GM18502 (cell line): ENCODE measurements around the gene SH3BP5.
A peak's percentile ranks its signal among the peaks of the same experiment; 100 is the strongest.

Source experiments
- ATAC-seq: cut with Tn5 transposase; IDR thresholded peaks from one replicate; pipeline ENCODE4 v1.9.1; 2021; ENCODE audit warnings: mild to moderate bottlenecking; ENCODE audit not compliant: unreplicated experiment, poor library complexity

The SH3BP5 gene

DNA sequence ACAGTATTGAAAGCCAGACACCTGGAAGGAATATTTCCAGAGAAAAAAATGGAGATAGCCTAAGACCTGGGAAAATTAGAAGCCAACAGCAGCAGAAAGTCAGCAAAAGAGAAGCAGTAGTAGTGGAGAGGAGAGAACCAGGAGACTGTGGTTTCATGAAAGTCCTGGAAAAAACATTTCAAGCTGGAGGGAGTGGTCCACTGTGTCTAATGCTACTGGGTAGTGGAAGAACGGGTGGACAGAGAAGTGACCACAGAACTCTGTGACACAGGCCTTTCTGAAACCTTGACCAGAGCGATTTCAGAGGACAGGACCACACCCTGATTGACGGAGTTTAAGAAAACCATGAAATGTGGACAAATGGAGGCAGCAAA, 15.3 kb upstream of the SH3BP5 start:
- ATAC-seq, result no peak

DNA sequence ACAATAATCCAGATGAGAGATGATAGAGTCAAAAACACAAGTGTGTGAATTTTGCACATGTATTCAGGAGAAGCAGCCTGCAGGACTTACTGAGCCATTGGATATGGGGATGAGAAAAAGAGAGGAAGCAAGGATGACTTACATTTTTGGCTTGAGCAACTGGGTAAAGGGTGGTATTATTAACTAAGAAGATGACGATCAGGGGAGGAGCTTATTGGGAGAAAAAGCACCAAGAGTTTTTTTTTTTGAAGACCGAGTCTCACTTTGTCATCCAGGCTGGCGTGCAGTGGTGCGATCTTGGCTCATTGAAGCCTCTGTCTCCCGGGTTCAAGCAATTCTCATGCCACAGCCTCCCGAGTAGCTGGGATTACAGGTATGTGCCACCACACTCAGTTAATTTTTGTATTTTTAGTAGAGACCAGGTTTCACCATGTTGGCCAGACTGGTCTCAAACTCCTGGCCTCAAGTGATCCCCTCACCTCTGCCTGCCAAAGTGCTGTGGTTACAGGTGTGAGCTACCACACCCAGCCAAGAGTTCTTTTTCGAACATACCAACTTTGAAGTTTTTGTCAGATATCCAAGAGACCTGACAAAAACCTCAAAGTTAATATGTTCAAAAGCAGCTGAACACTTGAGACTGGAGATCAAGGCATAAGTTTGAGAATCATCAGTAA, 14.8 kb upstream of the SH3BP5 start:
- ATAC-seq, result no peak

DNA sequence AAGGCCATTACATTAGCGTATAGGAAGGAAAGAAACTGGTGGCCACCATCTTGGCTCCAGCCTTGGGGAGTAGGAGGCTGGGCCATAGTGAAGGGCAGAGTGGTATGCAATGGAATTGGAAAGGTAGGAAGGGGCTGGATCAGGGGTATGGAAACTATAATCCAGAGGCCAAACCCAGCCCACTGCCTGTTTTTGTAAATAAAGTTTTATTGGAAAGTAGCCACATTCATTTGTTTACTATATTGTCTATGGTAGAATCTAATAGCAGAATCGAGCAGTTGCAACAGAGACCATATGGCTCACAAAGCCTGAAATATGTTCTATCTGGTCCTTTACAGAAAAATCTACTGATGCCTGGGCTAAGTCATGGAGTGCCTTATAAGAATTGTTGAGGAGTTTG, 14.1 kb upstream of the SH3BP5 start:
- no peak for ATAC-seq

DNA sequence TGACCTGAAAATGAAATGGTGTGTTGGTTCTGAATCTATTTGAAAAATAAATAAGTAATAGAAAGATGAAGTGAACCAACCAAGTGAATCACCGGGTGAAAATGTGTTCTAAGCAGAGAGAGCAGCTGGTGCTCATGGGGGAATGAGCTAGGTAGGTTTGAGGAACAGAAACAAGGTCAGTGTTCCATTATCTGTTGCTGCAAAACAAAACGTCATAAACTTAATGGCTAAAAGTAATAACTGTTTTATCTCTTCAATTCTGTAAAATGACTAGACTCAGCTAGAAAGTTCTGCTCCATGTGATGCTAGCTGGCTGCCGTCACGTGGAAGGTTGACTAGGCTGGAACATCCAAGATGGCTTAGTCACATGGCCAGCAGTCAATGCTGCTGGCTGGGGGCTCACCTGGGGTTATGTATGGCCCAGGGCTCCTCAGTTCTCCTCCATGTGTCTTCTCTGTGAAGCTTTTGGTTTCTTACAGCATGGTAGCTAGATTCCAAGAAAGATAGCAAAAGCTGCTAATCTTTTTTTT, 13.3 kb upstream of the SH3BP5 start:
- peak; percentile 84 for ATAC-seq

DNA sequence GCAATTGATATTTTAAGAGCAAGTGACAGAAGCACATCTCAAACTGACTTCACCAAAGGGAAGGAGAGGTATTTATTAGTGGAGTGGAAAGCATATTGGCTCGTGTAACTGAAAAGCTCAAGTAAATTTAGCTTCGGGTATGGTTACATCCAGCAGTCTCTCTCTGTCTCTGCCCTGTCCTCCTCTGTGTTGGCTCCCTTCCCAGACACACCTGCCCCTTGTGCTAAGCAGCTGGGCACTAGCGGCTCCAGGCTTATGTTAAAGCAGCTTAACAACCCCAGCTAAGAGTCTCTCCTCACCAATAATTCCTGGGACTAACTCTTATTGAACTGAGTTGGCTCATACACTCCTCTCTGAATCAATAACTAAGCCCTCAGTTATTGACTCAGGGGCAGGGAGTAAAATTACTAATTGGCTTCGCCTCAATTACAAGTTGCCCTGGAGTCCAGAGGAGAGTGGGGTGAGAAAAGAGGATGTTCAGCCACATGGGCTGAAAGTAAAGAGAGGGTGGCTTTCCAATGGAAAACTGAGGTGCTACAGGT, 12.8 kb upstream of the SH3BP5 start:
- ATAC-seq, result peak; percentile 49

DNA sequence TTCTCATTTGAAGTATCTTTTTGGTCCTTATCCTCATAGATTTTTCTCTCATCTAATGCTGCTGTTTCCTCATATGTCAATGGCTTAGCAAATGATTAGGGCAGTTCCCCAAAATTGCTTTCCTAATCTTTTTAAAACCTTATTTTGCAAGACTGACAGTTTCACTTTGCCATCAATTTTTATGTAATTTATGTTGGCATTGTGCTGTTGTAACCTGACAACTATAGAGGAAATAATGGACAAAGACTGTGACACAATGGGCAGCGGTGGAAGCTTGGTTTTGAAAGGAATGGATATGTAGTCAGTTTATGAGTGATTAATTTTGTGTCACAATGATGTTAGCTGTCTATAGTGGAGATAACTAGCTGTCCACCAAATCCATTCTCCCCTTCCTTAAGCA, 10.6 kb upstream of the SH3BP5 start:
- no peak for ATAC-seq

DNA sequence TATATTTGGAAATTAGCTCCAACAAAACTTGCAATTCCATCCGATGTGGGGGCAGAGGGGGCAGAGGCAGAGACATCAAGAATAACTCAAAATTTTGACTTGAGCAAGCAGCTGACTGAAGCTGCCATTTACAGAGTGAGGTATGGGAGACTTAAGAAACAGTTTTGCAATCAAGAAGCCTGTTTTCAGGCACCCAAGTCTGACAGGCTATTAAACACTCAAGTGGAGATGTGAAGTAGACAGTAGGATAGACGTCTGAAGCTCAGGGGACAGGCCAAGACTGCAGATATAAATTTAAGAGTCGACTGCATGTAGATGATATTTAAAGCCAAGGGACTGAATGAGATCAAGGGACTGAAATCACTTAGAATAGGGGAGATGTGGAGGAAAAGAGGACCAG, 9.9 kb upstream of the SH3BP5 start:
- ATAC-seq, result no peak

DNA sequence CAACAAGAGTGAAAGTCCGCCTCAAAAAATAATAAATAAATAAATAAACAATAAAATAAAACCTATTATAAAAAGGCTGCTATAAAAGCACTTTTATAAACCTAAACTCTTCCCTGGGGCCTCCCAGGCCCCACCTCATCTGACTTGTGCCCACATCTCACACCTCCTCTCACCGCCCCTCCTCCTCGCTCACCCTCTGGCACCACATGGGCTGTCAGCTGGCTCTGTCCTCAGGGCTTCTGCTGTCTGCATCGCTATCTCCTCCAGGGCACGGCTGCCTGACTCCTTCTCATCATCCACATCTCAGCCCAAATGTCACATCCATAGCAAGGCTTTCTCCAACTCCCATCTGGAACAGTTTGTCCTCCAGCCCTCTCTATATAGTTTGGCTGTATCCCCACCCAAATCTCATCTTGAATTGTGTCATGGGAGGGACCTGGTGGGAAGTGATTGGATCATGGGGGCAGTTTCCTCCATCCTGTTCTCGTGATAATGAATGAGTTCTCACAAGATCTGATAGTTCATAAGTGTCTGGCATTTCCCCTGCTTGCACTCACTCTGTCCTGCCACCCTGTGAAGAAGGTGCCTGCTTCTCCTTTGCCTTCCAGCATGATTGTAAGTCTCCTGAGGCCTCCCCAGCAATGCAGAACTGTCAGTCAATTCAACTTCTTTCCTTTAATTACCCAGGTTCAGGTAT, 8.8 kb upstream of the SH3BP5 start:
- ATAC-seq, result no peak

DNA sequence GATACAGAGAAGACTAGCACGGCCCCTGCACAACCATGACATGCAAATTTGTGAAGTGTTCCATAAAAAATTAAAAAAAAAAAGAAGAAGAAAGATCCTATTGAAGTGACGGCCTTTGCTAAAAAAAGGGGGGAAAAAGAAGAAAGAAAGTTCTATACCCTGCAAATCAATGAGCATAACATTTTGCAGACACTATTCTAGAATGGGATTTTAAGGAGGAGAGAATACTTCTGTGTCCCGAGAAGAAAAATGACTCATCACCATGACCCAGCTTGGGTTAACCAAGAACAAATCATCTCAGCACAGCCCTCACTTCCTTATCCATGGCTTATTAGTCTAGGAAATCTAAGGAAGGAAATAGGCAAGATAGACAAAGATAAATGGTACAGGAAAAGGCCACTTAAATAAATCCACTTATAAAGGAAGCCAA, 7.4 kb upstream of the SH3BP5 start:
- no peak for ATAC-seq

DNA sequence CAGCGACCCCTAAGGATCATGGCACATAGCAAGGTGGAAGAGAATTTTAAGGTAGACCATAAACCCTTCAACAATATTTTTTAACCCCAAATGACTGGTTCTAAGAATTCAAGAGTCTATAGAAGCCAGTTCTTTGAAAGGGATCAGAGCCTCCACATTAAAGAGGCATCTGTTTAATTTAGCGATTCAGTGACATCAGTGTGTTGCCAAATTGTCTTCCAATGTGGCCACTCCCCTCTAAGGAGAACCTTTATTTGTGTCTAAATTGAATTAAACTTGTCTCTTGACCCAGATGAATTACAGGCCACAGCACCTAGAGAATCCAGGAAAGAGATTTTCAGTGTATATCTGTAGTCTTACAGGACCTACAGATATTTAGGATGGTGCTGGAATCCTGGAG, 6.6 kb upstream of the SH3BP5 start:
- ATAC-seq, result no peak

DNA sequence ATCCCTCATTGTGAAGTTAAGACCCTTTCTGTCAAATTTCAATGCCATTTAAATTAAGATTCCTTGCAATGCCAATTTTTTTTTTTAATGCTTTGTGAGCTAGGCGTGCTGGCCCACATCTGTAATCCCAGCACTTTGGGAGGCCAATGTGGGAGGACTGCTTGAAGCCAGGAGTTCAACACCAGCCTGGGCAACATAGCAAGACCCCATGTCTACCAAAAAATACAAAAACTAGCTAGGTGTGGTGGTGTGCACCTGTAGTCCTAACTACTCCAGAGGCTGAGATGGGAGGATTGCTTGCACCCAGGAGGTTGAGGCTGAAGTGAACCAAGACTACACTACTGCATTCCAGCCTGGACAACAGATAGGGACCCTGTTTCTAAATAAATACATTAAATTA, 5.6 kb upstream of the SH3BP5 start:
- ATAC-seq, result no peak

DNA sequence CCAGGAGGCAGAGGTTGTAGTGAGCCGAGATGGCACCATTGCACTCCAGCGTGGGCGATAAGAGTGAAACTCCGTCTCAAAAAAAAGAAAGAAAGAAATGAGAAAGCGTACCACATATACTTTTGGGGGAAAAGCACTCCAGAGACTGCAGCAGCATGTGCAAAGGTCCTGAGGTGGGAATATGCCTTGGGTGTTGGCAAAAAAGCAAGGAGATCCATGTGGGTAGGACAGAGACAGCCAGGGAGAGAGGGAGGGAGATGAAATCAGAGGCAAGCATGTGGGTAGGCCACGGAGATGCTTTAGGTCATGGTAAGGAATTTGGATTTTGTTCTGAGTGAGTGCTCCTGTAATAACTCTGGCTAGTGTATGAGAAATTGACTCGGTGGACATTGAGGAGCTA, 3.7 kb upstream of the SH3BP5 start:
- ATAC-seq, result no peak

DNA sequence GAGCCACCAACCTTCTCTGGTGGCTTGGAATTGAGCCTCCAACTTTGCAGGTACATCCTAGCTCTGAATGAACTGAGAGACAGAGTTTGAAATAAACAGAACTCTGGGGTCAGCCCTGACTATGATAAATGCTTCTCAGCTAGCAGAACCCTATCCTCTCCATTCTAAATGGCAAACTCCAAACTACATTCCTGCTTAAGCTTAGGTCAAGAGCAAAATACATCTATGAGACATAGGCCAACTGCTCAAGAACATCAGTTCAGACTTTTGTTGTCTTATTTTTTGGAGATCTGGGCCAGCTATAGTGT, 1.5 kb upstream of the SH3BP5 start:
- ATAC-seq, result no peak

DNA sequence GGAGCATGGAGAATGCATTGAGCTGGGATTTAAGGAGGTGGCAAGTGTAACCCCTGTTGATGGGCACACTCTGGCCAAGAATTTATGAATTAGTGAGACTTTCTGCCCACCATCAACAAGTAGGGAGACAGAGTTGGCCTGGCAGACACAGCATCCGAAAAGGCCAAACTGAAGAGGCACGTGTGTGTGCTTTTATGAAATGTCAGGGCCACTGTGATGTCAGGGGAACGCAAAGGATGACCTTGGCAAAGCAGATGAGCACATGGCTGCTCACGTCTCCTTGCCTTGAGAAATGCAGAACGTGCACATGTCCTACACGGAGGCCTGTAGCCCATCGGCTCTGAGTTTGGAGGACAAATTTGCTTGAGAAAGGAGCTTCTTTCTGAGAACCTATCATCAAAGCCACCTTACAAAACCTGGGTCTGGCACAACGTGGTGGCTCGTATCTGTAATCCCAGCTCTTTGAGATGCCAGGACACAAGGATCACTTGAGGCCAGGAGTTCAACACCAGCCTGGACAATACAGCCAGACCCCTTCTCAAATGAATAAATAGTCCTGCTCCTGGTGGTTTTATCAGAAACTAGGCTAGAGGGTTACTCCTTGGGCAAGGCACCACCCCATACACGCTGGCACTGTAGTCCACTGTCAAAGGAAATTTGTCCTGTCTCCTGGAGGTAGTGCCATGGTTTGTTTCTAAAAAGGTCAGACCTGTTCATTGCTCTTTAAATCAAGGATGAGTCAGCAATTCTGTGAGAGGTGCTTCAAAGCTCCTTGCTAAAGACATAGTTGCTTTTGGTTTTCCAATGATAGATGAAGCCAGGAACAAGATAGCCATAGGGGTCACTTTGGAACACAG, 941 bp upstream of the SH3BP5 start:
- ATAC-seq, result no peak

DNA sequence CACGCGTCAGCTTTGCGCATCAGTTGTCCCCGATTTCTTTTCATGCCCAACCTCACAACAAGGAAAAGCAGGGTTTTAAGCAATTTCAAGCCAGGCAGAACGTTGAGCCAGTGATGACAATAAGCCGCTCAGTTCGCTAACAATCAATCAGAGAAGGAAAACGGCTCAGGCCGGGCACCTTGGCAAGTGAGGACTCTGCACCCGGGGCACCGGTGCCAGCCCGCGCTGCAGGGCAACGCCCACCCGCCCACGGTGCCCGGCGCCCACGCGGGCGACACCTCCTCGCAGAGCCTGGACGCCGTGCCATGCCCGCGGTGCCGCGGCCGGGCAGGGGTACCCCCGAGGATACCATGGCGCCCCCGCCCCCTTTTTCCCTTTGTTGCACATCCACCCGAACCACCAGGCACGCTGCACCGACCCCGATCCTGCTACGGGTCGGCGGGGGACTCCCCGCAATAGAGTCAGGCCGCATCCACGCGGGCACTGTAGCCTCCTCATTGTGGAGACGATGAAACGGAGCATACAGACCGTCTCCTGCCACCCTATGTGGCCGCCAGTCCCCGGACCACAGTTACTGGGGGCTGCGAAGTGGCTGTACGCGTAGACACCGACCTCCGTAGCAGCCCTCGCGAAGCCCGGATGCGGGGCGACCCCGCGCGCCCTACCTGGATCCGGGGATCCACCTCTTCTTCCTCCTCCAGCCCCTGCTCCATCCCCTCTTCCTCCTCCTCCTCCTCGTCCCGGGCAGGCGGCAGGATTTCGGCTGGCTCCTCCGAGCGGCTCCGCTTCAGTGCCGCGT, 581 bp downstream of the SH3BP5 start:
- peak; percentile 40 for ATAC-seq

DNA sequence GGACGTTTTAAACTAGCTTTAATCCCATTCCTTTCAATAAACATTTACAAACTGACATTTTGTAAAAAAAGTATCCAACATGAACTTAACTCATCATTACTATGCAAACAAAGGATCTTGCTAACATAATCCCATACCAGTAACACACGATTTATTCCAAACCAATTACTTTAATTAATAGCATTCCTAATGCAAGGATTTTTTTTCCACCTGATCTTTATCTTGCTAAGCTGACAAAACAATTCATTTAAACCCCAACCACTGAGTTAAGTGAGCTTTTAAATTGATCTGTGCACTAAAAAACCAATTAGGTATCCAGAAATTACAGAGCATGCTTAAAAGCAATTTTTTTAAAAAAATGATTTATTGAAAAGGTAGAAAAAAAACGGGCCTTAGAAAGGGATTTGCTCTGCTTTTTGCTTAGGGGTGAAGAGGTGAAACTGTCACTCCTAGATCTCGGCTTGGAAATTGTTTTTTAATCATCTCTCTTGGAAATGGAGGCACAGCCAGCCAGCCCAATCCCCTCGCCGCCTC, 1.2 kb downstream of the SH3BP5 start:
- no peak for ATAC-seq

DNA sequence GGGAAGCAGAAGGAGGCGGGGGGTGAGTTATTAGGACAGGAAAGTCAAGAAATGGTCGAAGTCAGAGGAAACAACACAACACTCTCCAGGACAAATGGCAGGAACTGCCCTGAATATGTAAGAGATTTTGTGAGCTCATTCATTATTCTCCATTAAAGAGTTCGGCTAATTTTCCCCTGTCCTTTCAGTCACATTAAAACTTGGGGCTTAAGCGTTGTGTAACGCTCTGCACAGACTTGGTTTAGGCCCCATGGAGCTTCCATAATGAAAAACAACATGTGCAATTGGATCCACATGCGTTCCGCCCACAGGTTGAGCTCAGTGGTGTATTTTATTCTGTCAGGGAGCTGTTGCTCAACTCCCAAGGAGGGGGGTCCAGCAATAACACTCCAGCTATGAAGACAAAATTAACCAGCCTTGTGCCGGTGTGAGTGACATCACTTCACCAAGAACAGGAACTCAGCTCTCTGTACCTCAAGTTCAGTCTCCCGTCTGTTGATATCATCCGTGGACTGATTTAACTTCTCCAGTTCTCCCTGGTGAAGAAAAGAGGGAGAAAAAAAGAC, 2.3 kb downstream of the SH3BP5 start:
- no peak for ATAC-seq

DNA sequence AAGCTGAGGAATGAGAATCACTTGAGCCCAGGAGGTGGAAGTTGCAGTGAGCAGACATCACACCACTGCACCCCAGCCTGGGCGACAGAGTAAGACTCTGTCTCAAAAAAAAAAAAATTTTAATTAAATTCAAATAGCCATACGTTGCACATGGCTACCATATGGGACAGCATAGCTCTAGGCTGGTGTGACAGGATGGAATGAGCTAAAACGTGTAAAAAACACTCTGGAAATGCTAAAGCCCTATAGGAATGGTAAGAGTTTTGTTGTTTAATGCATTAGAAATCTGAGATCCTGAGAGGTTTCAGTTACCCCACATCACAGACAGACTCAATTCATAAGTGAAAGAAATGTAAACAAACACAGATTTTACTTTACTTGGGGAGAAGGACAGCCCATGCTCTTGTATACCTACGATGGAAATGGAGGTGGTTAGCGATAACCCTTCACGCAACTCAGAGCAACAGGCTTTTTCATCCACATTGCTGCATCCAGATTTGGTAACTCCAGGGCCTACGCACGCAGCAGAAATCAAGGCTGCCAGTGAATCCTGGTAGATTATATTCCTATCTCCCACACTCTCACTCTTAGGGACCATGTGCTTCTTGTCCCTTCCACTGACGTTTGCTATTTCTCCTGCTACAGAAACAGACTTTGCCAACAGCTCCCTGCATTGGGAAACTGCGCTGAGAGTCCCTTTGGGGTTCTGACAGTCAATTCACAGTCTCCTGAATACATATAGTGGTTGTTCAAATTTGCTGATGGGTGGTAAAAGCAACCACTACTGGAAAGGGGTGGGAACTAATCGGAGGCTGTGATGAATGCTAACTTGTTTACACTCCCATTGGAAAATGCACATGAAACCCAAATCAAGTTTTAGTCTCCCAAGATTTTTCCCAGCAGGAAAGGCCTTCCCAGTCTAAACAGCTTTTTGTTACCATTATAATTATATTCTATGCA, 3.1 kb downstream of the SH3BP5 start:
- ATAC-seq, result no peak

DNA sequence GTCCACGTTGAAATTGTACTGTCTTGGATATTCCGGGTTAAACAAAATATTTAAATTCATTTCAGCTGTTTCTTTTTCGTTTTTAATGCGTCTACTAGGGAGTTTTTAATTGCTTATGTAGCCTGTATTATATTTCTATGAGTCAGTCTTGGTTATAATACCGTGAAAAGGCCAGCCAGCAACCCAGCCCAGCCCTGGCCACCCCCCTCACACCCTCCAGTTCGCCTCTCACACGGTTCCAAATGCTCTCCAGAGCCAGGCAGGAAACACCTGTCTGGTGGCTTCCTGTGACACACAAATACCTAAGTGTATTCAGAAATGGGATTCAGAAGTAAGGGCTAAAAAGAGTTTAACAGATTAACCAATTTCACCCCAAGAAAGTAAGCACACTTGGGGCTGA, 4.4 kb downstream of the SH3BP5 start:
- peak; percentile 48 for ATAC-seq
